ENCODE data around the gene MPP7.

Gene MPP7

DNA sequence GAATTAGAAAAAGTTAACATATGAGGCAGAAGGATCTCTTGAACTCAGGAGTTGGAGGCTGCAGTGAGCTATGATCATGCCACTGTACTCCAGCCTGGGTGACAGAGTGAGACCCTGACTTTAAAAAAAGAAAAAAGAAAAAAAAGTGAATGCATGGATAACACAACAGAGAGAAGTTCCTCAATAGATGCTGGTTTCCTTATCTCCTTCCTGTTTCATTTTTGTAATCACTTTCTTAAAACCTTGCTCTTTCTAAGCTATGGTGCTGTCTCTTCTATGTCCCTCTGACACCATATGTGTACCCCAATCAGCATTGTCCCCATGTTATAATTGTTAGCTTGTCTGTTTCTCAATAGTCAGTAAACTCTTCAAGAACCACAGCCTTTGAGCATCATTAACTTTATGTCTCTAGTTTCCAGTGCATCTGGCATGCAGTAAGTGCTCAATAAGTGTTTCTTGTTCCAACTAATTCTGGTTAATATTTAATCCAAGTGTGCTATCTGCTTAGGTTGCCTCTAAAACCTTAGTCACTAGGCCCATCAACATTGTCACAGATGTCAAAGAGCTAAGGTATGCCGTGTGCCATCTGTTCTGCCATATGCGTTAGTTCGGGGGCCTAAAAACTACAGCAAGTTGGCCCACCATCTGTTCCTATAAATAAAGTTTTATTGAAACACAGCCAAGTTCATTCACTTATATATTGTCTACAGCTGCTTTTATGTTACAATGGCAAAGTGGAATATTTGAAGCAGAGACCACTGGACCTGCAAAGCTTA, 36.2 kb downstream of the MPP7 start:
- DNase-seq = no peak

GRCh38 chr10:28263136-28263857, 39.6 kb downstream of the MPP7 start:
- DNase-seq = no peak

GRCh38 chr10:28256776-28257175, 46.1 kb downstream of the MPP7 start:
- DNase-seq = peak; percentile 8

DNA sequence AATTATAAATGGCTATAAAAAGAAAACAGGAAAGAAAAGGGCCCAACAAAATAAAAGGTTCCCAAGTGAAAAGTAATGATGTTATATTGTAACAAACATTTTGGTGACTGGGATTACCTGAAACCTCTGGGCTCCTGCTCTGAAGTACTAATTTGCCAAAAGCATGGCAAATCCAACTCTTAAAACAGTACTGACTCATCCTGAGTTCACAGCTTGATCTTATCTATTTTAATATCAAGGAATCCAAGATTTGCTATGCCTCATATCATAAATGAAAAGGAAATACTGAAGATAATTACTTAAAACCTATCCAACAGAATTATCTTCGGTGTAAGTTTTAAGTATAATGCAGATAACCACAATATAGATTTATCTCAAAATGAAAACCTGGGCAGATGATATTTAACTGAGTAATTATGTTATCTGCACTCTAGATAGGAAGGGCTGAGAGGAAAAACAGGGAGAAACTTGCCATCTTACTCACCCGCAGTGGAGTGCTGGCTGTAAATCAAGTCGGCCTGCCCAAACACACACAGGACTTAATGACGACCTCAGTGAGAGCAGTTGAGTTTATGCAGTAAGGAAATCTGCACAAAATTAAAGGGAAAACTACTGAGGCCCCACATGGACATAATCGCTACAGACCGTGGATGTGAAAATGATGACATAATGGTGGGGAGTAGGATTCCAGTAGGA, 48.4 kb downstream of the MPP7 start:
- DNase-seq = peak; percentile 74

DNA sequence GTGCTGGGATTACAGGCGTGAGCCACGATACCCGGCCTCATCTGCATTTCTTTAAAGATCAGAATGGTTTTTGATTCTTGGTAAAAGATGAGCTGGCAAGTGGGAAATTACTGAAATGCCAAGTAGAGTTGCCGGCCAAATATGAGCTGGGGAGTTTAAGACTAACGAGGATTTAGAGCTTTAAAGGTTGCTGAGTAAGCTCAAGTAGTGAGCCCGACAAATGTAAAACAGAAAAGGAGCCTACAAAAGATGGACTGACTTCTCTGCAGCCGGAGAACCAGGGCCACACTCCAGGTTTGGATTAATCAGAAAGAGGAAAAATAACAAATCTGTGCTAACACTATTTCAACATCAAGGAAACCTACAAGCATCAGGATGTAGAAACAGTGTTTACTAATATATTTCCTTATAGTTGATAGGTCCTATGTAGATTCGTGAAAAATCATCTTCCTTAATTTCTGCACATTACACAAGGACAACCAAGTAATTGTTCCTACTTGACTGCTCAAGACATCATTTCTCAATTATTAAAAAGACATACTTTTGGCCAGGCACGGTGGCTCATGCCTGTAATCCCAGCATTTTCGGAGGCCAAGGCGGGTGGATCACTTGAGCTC, 49.6 kb downstream of the MPP7 start:
- no peak for DNase-seq
